Activated naive CD4-positive, alpha-beta T cell (primary cell): ENCODE results near the gene MGAT4B.

ENCODE experiments used
- DNase-seq, 4 experiments: peaks; one replicate each; lab custom pipeline; 2025; lab: John Stamatoyannopoulos, UW

MGAT4B gene

GRCh38 chr5:179769796-179770195 lies 36.9 kb downstream of the MGAT4B start:
- DNase-seq = no peak

DNA sequence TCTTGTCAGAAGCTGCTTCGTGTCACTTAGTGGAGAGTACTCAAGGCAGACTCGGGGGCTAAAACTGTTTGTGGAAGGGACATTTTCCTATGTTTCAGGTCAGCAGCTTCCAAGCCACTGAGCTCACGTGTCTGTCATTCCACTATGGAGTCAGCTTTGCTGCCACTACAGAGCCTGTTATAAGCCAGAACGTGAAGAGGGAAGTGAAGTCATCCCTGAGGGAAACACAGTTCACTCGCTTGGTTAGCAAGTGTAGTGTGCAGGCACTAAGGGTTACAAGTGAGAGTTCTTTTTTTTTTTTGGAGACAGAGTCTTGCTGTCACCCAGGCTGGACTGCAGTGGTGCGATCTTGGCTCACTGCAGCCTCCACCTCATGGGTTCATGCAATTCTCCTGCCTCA lies 37.4 kb downstream of the MGAT4B start:
- DNase-seq = no peak

- DNase-seq = no peak
These were observed 38.2 kb downstream of the MGAT4B start for GRCh38 chr5:179768326-179769085.

DNA sequence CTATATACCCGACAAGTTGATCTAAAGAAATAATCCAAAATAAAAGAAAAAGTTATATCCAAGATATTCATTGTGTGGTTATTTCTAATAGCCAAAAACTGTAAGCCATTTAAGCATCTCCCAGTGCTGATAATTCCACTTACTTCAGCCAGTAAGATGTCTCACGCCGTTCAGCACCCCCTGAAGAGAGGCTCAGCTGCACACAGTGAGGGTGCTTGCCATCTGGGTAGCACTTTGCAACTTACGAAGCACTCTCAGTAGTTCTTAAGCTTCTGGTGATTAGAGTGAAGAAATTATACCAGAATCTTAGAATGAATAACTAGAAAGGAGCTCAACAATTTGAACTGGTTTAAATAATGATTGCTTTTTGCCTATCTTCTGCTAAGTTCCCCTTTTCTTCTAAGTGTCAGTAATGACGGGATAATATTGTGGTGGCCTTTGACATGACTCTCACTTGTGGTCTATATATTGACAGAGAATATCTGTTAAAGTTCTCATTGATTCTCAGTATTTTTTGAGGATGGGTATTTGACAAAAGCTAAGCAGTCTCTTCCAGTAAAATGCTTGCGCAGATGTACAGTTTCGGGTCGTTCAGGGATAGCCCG lies 39.1 kb downstream of the MGAT4B start:
- no peak for DNase-seq

GRCh38 chr5:179766726-179767455 lies 39.8 kb downstream of the MGAT4B start:
- DNase-seq = no peak

- no peak for DNase-seq
These were observed 40.5 kb downstream of the MGAT4B start for GRCh38 chr5:179766021-179766725.

DNA sequence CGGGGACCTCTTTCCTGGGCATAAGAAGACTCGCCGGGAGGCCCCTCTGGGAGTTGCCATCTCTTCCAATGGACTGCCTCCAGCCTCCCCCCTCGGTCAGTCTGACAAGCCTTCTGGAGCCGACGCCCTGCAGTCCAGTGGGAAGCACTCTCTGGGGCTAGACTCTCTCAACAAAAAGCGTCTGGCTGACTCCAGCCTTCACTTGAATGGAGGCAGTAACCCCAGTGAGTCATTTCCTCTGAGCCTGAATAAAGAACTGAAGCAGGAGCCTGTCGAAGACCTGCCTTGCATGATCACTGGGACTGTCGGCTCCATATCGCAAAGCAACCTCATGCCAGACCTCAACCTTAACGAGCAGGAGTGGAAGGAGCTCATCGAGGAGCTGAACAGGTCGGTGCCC lies 41.3 kb downstream of the MGAT4B start:
- DNase-seq = no peak

DNA sequence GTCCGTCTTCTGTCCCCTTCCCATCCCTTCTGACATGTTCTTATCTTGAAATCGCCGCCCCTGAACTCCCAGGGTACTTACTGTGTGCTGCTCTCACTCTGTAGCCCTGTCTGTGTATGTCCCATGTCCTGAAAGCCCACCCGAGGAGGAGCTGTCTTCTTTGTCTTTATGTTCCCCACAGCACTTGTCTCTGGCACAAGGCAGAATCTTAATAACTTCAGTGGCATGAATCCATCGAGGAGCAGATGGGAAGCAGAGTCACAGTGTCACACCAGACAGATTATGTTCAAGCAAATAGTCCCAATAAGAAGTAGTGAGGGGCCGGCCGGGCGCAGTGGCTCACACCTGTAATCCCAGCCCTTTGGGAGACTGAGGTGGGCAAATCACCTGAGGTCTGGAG lies 42.6 kb downstream of the MGAT4B start:
- no peak for DNase-seq

DNA sequence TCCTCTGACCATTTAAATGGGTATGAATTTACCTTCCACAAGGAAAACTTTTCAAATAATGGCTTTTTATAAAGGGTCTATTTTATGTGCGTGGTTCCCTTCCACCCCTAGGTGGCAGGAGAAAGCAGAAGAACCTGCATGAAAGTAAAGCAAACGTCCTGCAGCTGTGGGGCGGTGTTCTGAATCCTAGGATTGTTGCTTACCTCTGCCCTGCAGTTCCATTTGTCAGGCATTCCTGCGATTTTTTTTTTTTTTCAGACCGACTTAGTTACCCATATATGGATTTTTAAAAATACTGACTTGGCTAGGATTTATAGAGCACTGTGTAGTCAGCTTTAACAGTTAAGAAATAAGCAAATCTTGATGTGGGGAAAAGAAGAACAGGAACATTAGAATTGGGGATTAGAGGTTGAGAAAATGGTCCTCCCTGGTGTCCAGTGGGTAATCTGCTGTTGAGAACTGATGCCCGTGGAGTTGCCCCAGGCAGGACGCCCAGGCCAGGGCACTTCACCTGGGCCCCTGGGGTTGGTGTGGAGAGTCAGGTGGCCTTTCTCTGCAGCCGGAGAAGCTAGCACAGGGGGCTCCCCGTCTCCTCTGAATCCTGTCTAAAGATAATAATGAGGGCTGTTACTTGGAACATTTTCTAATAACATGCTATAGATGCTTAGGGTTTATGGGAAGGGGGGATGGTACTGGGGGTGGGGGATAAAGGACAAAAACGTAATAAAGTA lies 43.3 kb downstream of the MGAT4B start:
- peak in 2 of 4 experiments; percentile 8 to 14 for DNase-seq

- DNase-seq = no peak
These were observed 43.9 kb downstream of the MGAT4B start for GRCh38 chr5:179762781-179763176.

DNA sequence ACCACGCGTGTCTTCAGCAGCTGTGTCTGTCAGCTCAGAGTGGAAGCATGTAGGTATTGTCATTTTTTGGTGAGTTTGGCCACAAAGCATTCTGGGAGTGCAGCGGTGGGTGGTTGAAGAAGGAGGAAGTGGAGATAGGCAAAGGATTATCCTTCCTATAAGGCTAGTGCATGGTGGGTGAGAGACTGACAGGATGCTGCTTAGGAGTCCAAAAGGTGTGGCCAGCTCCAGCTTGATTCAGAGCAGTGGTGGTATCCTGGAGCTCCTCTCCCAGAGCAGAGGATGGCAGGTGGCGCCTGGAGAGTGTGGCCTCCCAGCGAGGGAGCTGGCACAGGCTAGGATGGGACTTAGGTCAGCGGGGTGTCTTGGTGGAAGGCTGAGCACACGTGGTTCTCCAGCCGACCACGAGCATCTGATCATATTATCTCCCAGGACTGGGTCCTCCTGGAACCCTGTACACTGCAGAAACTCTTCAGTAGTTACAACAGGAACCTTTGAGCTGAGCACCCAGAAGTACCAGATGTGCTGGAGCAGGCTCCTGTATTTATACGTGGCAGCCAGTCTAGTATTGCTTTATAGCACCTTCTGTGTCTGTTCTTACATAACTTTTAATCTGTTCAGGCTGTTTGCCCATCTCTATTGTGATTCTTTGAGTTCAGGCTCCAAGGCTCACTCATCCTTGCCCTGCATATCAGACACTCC lies 44.4 kb downstream of the MGAT4B start:
- DNase-seq = peak in 1 of 4 experiments; percentile 6

DNA sequence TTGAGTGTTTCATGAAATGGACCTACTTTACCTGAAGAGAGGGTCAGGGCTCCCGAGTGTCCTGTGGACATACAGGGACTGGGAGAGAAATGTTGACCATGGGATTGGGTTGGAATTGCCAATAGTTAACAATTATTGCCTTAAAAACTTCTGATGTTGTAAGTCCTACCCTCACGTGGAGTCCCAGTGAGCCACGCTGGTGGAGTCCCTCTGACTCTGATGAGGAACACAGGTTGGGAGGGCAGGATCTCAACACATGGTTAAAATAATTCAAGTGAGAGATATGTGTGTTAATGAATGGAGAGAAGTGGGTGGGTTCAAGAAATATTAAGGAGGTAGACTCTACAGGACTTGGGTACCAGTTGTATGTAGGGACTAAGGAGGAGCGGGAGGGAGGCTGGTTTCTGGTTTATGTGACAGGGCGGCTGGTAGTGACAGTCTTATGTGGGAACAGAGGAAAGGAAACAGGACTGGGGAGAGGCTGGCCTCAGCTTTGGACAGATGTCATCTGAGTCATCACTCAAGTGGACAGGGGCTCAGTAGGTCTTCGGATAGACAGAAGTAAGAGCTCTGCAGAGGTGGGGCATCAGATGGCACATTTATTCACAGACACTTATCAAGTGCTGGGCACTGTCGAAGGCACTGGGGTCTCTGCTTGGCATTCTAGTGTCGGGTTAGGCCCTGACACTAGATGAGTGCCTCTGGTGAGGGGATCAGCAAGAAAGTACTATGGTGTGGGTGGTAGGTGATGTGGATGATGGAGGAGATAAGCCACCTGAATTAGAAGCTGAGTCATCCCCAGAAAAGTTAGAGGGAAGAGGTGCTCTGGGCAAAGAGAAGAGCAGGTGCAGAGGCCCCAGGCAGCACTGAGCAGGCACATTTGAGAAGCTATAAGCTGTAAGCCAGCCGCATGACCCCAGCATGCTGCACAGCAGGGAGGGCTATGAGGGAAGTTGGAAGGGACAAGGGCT lies 46.8 kb downstream of the MGAT4B start:
- no peak for DNase-seq

DNA sequence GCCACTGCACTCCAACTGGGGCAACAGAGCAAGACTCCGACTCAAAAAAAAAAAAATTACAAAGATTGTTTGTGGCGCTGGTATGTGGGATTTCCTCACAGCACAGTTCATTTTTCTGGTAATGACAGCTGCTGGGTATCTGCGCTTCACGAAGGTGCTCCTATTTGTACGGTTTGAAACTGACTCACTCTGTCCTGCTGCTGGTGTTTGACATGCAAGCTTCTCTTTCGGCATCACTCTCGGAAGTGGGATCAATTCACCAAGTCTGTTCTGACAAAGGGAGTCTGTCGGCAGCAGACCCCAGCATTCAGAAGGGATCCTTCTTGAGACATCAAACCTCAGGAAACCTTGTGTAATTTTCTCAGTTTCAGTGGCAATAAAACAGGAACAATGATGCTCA lies 47.7 kb downstream of the MGAT4B start:
- DNase-seq = no peak

- DNase-seq = no peak
These were observed 51.6 kb downstream of the MGAT4B start for GRCh38 chr5:179755022-179755421.

- DNase-seq = no peak
These were observed 52.7 kb downstream of the MGAT4B start for GRCh38 chr5:179753971-179754370.

GRCh38 chr5:179749857-179750508 lies 56.7 kb downstream of the MGAT4B start:
- DNase-seq = no peak

DNA sequence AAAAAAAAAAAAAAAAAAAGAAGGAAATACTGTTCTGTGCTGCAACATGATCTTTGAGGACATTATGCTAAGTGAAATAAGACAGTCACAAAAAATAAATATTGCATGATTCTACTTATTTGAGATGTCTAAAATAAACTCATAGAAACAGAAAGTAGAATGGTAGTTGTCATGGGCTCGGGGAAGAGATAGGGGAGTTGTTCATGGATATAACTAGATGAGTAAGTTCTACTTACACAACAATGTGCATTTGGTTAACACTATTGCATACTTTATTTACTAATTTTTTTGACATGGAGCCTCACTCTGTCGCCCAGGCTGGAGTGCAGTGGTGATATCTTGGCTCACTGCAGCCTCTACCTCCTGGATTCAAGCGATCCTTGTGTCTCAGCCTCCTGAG lies 58.9 kb downstream of the MGAT4B start:
- no peak for DNase-seq
